Gastrocnemius medialis (tissue), 4 donors: ENCODE results near the gene SLC29A2. TPM values are rescaled to one million over a fixed set of nuclear protein-coding genes. Genes with fewer than 3 reads are reported as not detected.
A peak's percentile ranks its signal among the peaks of the same experiment; 100 is the strongest.

ENCODE experiments used
- ATAC-seq, 2 donors: fragments of 150-250 bp; one replicate each; pipeline ENCODE4 v1.9.1; 2016
- DNase-seq, 2 donors: peaks; one replicate each; pipeline ENCODE4 v3.0.0-alpha.2; 2019
- H3K27ac ChIP-seq, 4 donors: fragments of 200-600 bp; sonication (generic); 1 replicate in 1 of 4; 2 replicates in 3 of 4; pipeline ENCODE4 v1.5.1; 2016 to 2018; ENCODE audit warnings: mild to moderate bottlenecking in 2 of 4, moderate library complexity in 1 of 4
- H3K27me3 ChIP-seq, 3 donors: fragments of 200-600 bp; sonication (generic) in 2 of 3; 1 replicate in 1 of 3; 2 replicates in 2 of 3; pipeline versions ENCODE4 v1.5.1 to v1.6.0; 2016 to 2019; ENCODE audit warnings: mild to moderate bottlenecking in 1 of 3, moderate library complexity in 1 of 3
- H3K36me3 ChIP-seq, 2 donors: fragments of 200-600 bp; sonication (generic) in 1 of 2; one replicate each; pipeline ENCODE4 v1.5.1; 2017 to 2018
- H3K4me1 ChIP-seq, 2 donors: fragments of 200-600 bp; sonication (generic) in 1 of 2; one replicate each; pipeline ENCODE4 v1.5.1; 2016 to 2017; ENCODE audit warnings: mild to moderate bottlenecking in 2 of 2
- H3K4me3 ChIP-seq, 4 donors: fragments of 200-600 bp; sonication (generic) in 3 of 4; 1 replicate in 1 of 4; 2 replicates in 3 of 4; pipeline ENCODE4 v1.5.1; 2016 to 2019; ENCODE audit warnings: mild to moderate bottlenecking in 2 of 4
- H3K9me3 ChIP-seq, 3 donors: fragments of 200-600 bp; sonication (generic) in 2 of 3; 1 replicate in 1 of 3; 2 replicates in 2 of 3; pipeline ENCODE4 v1.5.1; 2016 to 2019
- POLR2A ChIP-seq, 2 donors: fragments of 450-650 bp; IDR thresholded peaks; one replicate each; pipeline ENCODE4 v1.6.1; 2017; ENCODE audit warnings: antibody characterized with exemption in 2 of 2, mild to moderate bottlenecking in 2 of 2, moderate library complexity in 2 of 2
- in situ Hi-C, 4 donors: fragments of 200-750 bp; cut with MboI; loops; one replicate each; pipeline versions ENCODE4 v1.15.0 to v1.8.0; 2017; ENCODE audit warnings: low sequenced_read_pairs in 4 of 4
- intact Hi-C: fragments of 100-400 bp; cut with DNase I; formaldehyde crosslinking; loops from one replicate; pipeline ENCODE4 v1.15.1; 2023; ENCODE audit warnings: low total_unique reads
- total RNA-seq, 4 donors: library from RNA; depleted of rRNA; stranded (reverse); fragments of >200 nt; gene quantifications; one replicate each; pipeline versions ENCODE4 v1.1.0 to v1.2.3, GENCODE V29; 2016
- TF ChIP-seq, protein P1 (sequence below), 5 experiments: fragments of 450-650 bp in 3 of 5; fragments of 200-600 bp in 2 of 5; sonication (generic) in 2 of 5; IDR thresholded peaks in 4 of 5; conservative IDR thresholded peaks in 1 of 5; 1 replicate in 4 of 5; 2 replicates in 1 of 5; pipeline ENCODE4 v1.5.1; 2016 to 2019; ENCODE audit warnings: antibody characterized with exemption in 5 of 5, mild to moderate bottlenecking in 3 of 5, moderate library complexity in 3 of 5

Gene SLC29A2
- total RNA-seq, 4 donors from 2014 or later = 39.2 to 106 (median 70.6) TPM

GRCh38 chr11:66325263-66325671 is 46.3 kb downstream of the SLC29A2 start:
- Histone ChIP-seq H3K27me3 (no peaks in the 10 kb centered on the region), H3K4me1 (peaks cover 12 to 24% of the 10 kb centered on the region in 2 donors), H3K27ac (peak overlapping the region in 2 of 4 donors; percentile 41 to 68), H3K36me3 (no peaks in the 10 kb centered on the region), H3K4me3 (no peak overlapping the region), H3K9me3 (no peaks in the 10 kb centered on the region)
- intact Hi-C loops (no loop called here), in situ Hi-C loops (loop anchor here in 1 of 4 donors (5.0 kb wide), 1 partner anchor 62 kb away; no protein-coding TSS in a partner anchor)
- ATAC-seq (no peak), DNase-seq (no peak)
- TF ChIP-seq POLR2A (IDR thresholded peaks at IDR 0.05) = no peak
- TF ChIP-seq, protein P1, sequence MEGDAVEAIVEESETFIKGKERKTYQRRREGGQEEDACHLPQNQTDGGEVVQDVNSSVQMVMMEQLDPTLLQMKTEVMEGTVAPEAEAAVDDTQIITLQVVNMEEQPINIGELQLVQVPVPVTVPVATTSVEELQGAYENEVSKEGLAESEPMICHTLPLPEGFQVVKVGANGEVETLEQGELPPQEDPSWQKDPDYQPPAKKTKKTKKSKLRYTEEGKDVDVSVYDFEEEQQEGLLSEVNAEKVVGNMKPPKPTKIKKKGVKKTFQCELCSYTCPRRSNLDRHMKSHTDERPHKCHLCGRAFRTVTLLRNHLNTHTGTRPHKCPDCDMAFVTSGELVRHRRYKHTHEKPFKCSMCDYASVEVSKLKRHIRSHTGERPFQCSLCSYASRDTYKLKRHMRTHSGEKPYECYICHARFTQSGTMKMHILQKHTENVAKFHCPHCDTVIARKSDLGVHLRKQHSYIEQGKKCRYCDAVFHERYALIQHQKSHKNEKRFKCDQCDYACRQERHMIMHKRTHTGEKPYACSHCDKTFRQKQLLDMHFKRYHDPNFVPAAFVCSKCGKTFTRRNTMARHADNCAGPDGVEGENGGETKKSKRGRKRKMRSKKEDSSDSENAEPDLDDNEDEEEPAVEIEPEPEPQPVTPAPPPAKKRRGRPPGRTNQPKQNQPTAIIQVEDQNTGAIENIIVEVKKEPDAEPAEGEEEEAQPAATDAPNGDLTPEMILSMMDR (IDR thresholded peaks at IDR 0.05 in 4 of 5, conservative IDR thresholded peaks at IDR 0.05 in 1 of 5) = no peak

- no peak overlapping the region for H3K27ac ChIP-seq
- no peaks in the 10 kb centered on the region for H3K36me3 ChIP-seq
- peaks cover 12 to 24% of the 10 kb centered on the region in 2 donors for H3K4me1 ChIP-seq
- DNase-seq (no peak), ATAC-seq (no peak)
- H3K27me3 ChIP-seq = no peaks in the 10 kb centered on the region
- no peak overlapping the region for H3K4me3 ChIP-seq
- TF ChIP-seq, protein P1 (IDR thresholded peaks at IDR 0.05 in 4 of 5, conservative IDR thresholded peaks at IDR 0.05 in 1 of 5) = no peak
- TF ChIP-seq POLR2A (IDR thresholded peaks at IDR 0.05) = no peak
- intact Hi-C loops = no loop called here
- no peaks in the 10 kb centered on the region for H3K9me3 ChIP-seq
- in situ Hi-C loops = loop anchor here in 1 of 4 donors (5.0 kb wide), 1 partner anchor 63 kb away; no protein-coding TSS in a partner anchor
These were observed 46.9 kb downstream of the SLC29A2 start for GRCh38 chr11:66324664-66325063.

DNA sequence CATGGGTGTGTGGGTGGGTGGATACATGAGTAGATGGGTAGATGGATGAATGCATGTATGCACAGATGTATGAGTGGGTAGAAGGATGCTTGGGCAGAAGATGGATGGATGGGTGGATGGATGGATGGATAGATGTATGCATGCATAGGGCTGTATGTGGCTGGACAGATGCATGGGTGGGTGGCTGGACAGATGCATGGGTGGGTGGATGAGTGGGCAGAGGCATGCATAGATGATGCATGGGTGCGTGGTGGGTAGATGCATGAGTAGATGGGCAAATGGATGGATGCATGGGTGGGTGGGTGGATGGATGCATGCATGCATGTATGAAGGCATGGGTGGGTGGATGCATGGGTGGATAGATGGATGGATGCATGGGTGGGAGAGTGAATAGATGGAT is 47.9 kb downstream of the SLC29A2 start:
- Histone ChIP-seq H3K36me3 (no peaks in the 10 kb centered on the region), H3K4me3 (no peak overlapping the region), H3K4me1 (peaks cover 9 to 25% of the 10 kb centered on the region in 2 donors), H3K9me3 (no peaks in the 10 kb centered on the region), H3K27ac (no peak overlapping the region), H3K27me3 (no peaks in the 10 kb centered on the region)
- in situ Hi-C loops (no loop called here), intact Hi-C loops (no loop called here)
- ATAC-seq (no peak), DNase-seq (no peak)
- TF ChIP-seq, protein P1 (IDR thresholded peaks at IDR 0.05 in 4 of 5, conservative IDR thresholded peaks at IDR 0.05 in 1 of 5) = no peak
- no peak for TF ChIP-seq POLR2A (IDR thresholded peaks at IDR 0.05)

DNA sequence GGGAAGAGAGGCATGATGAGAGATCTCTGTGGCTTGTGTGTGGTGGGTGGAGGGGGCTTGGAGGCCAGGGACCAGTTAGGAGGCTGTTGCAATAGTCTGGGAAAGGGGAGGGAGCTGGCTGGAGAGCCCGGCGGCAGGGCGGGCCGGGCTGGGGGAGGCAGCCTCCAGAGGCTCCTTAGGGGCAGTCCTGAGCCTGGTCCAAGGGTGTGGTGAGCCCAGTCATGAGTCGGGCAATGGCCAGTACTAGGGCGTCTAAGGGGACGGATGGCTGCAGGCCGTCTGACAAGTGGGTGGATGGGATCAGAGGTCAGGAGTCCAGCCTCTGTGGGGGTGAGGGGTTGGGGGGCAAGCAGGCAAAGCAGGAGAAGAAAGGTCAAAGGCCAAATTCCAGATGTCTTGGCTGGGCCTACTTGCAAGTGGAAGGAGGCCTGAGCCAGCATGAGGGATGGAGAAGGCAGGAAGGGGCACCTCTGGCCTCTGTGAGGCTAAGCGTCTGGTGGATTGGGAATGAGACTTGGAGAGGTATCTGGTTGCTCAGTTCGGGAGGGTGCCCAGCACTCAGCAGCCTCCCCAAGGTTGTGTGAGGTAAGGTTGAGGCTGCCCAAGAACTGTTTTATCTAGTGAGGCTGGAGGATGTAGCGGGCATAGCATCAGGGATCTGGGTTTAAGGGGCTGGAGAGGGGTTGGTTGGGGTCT is 48.7 kb downstream of the SLC29A2 start:
- H3K27ac ChIP-seq = peak overlapping the region in 1 of 4 donors; percentile 18

More for the DNA sequence above, 48.7 kb downstream of the SLC29A2 start:
- no peaks in the 10 kb centered on the region for H3K27me3 ChIP-seq
- H3K36me3 ChIP-seq = no peaks in the 10 kb centered on the region
- ATAC-seq (peak; percentile 33 to 54), DNase-seq (peak in 1 of 2 donors; percentile 65)
- peaks cover 6 to 20% of the 10 kb centered on the region in 2 donors for H3K4me1 ChIP-seq
- intact Hi-C loops = no loop called here
- TF ChIP-seq, protein P1 (IDR thresholded peaks at IDR 0.05 in 4 of 5, conservative IDR thresholded peaks at IDR 0.05 in 1 of 5) = no peak
- TF ChIP-seq POLR2A (IDR thresholded peaks at IDR 0.05) = no peak
- in situ Hi-C loops = no loop called here
- no peak overlapping the region for H3K4me3 ChIP-seq
- no peaks in the 10 kb centered on the region for H3K9me3 ChIP-seq
